T-cell (primary cell): ENCODE data around the gene TM4SF18. TPM values are rescaled to one million over a fixed set of nuclear protein-coding genes. Genes with fewer than 3 reads are reported as not detected.

Source experiments
- ATAC-seq, 4 experiments: fragments of 200-7000 bp in 3 of 4; fragments of 150-1000 bp in 1 of 4; cut with Tn5 transposase; replicated peaks in 1 of 4; 1 replicate in 3 of 4; 2 replicates in 1 of 4; pipeline ENCODE4 v1.10.0; 2021; ENCODE audit warnings: moderate library complexity in 3 of 4, mild to moderate bottlenecking in 2 of 4, moderate number of reproducible peaks in 1 of 4
- CTCF ChIA-PET, 2 donors: fragments of 300-600 bp; sonication (Branson Sonifier 250); formaldehyde crosslinking; loops; one replicate each; lab custom pipeline; 2022; ENCODE audit warnings: antibody characterized with exemption in 2 of 2; lab: Charles Lee
- POLR2A ChIA-PET, 2 donors: fragments of 300-600 bp; sonication (Branson Sonifier 250); formaldehyde crosslinking; loops; one replicate each; lab custom pipeline; 2022; ENCODE audit warnings: antibody characterized with exemption in 2 of 2; lab: Charles Lee
- DNase-seq, 35 experiments: peaks; one replicate each; pipeline versions ENCODE4 v3.0.0 to v3.0.0-alpha.2; 2013 to 2023
- H3K27ac ChIP-seq: one replicate; pipeline ENCODE4 v1.5.1; 2013; ENCODE audit warnings: low read length
- H3K27me3 ChIP-seq, 2 experiments: replicated peaks in 1 of 2; 1 replicate in 1 of 2; 2 replicates in 1 of 2; pipeline versions ENCODE4 v1.6.1 to v1.7.0; 2013; ENCODE audit warnings: low read length in 1 of 2, mixed read lengths in 1 of 2; ENCODE audit not compliant: control insufficient read depth in 2 of 2, insufficient read depth in 2 of 2; ENCODE audit errors: extremely low read depth in 1 of 2
- H3K36me3 ChIP-seq, 2 donors: 1 replicate in 1 of 2; 2 replicates in 1 of 2; pipeline versions ENCODE4 v1.6.1 to v1.7.0; 2013; ENCODE audit warnings: low read length in 1 of 2; ENCODE audit not compliant: control insufficient read depth in 2 of 2, insufficient read depth in 1 of 2; ENCODE audit errors: extremely low read depth in 1 of 2
- H3K4me1 ChIP-seq, 2 experiments: 1 replicate in 1 of 2; 2 replicates in 1 of 2; pipeline versions ENCODE4 v1.6.1 to v1.7.0; 2013; ENCODE audit warnings: low read length in 2 of 2, mixed read lengths in 1 of 2; ENCODE audit not compliant: insufficient read depth in 2 of 2, control insufficient read depth in 1 of 2; ENCODE audit errors: extremely low read depth in 1 of 2
- H3K4me3 ChIP-seq, 2 donors: 1 replicate in 1 of 2; 2 replicates in 1 of 2; pipeline versions ENCODE4 v1.5.1 to v1.7.0; 2013; ENCODE audit warnings: mild to moderate bottlenecking in 2 of 2, low read length in 1 of 2, moderate library complexity in 1 of 2; ENCODE audit not compliant: control insufficient read depth in 1 of 2; ENCODE audit errors: extremely low read depth in 1 of 2
- H3K9me3 ChIP-seq: 2 replicates; pipeline ENCODE4 v1.7.0; 2013
- H3K27ac Mint-ChIP-seq, 2 donors: one replicate each; pipeline ENCODE4 v1.8.0; 2020 to 2021; ENCODE audit warnings: mild to moderate bottlenecking in 2 of 2, mixed read lengths in 2 of 2
- H3K27me3 Mint-ChIP-seq, 2 donors: one replicate each; pipeline ENCODE4 v1.8.0; 2021 to 2022; ENCODE audit warnings: mixed read lengths in 2 of 2
- H3K36me3 Mint-ChIP-seq: one replicate; pipeline ENCODE4 v1.8.0; 2021; ENCODE audit warnings: mixed read lengths
- H3K4me1 Mint-ChIP-seq, 3 donors: one replicate each; pipeline ENCODE4 v1.8.0; 2020 to 2022; ENCODE audit warnings: mixed read lengths in 3 of 3, mild to moderate bottlenecking in 1 of 3
- H3K4me3 Mint-ChIP-seq, 3 donors: one replicate each; pipeline ENCODE4 v1.8.0; 2020 to 2022; ENCODE audit warnings: mild to moderate bottlenecking in 3 of 3, mixed read lengths in 3 of 3, moderate library complexity in 3 of 3
- H3K9me3 Mint-ChIP-seq, 3 donors: one replicate each; pipeline ENCODE4 v1.8.0; 2020 to 2022; ENCODE audit warnings: mixed read lengths in 3 of 3
- WGBS: methylation state at CpG from one replicate; pipeline ENCODE4 v1.1.5; 2013; ENCODE audit warnings: missing lambda C conversion rate; ENCODE audit not compliant: insufficient coverage; 5-methylcytosine and 5-hydroxymethylcytosine counted together
- total RNA-seq, 35 experiments: library from RNA in 6 of 35; stranded (reverse) in 6 of 35; fragments of 120-200 nt in 1 of 35; gene quantifications; one replicate each; pipeline versions ENCODE4 v1.2.1 to v1.2.4 and lab custom pipeline; 2013 to 2026

The TM4SF18 gene
- total RNA-seq, 5 donors from 2014 or later (not counting 1 experiment from before 2014, with no cell fraction given) = not detected

GRCh38 chr3:149314807-149315578, 18.4 kb downstream of the TM4SF18 start:
- 67% methylated on average over 1 of the region's 7 CpGs for WGBS
- Histone ChIP-seq H3K4me1 (no peaks in the 10 kb centered on the region), H3K4me3 (no peak overlapping the region), H3K27me3 (no peaks in the 10 kb centered on the region), H3K27ac (no peak overlapping the region), H3K9me3 (no peaks in the 10 kb centered on the region), H3K36me3 (no peaks in the 10 kb centered on the region)
- ChIA-PET POLR2A (no interaction called here), CTCF (interaction anchor here in 1 of 2 donors (0.9 kb wide), 1 partner anchor 10 kb away, joined by 3 read pairs; no protein-coding TSS in a partner anchor)
- Mint-ChIP-seq H3K27me3 (peaks cover 23 to 25% of the 10 kb centered on the region in 2 donors), H3K36me3 (no peaks in the 10 kb centered on the region), H3K4me1 (no peaks in the 10 kb centered on the region), H3K9me3 (peaks cover 0 to 3% (median 0%) of the 10 kb centered on the region in 3 donors), H3K27ac (no peak overlapping the region), H3K4me3 (no peak overlapping the region)
- no peak for DNase-seq
- no peak for ATAC-seq

DNA sequence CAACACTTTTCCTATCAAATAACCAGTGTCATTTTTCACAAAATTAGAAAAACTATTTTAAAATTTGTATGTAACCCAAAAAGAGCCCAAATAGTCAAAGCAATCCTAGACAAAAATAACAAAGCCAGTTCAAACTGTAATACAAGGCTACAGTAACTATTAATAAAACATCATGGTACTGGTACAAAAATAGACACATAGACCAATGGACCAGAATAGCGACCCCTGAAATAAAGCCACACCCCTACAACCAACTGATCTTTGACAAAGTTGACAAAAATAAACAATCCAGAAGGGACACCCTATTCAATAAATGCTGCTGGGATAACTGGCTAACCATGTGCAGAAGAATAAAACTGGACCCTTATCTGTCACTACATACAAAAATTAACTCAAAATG, 19.9 kb downstream of the TM4SF18 start:
- Histone ChIP-seq H3K9me3 (no peaks in the 10 kb centered on the region), H3K4me1 (no peaks in the 10 kb centered on the region), H3K4me3 (no peak overlapping the region), H3K27me3 (no peaks in the 10 kb centered on the region), H3K36me3 (no peaks in the 10 kb centered on the region), H3K27ac (no peak overlapping the region)
- no peak overlapping the region for H3K27ac Mint-ChIP-seq
- WGBS = 89% methylated on average over 1 of the region's 1 CpG
- no peak overlapping the region for H3K4me3 Mint-ChIP-seq
- H3K4me1 Mint-ChIP-seq = no peaks in the 10 kb centered on the region
- ChIA-PET CTCF (no interaction called here), POLR2A (no interaction called here)
- H3K9me3 Mint-ChIP-seq = peaks cover 0 to 3% (median 0%) of the 10 kb centered on the region in 3 donors
- H3K27me3 Mint-ChIP-seq = peaks cover 23 to 25% of the 10 kb centered on the region in 2 donors
- no peak for DNase-seq
- ATAC-seq = no peak
- no peaks in the 10 kb centered on the region for H3K36me3 Mint-ChIP-seq

DNA sequence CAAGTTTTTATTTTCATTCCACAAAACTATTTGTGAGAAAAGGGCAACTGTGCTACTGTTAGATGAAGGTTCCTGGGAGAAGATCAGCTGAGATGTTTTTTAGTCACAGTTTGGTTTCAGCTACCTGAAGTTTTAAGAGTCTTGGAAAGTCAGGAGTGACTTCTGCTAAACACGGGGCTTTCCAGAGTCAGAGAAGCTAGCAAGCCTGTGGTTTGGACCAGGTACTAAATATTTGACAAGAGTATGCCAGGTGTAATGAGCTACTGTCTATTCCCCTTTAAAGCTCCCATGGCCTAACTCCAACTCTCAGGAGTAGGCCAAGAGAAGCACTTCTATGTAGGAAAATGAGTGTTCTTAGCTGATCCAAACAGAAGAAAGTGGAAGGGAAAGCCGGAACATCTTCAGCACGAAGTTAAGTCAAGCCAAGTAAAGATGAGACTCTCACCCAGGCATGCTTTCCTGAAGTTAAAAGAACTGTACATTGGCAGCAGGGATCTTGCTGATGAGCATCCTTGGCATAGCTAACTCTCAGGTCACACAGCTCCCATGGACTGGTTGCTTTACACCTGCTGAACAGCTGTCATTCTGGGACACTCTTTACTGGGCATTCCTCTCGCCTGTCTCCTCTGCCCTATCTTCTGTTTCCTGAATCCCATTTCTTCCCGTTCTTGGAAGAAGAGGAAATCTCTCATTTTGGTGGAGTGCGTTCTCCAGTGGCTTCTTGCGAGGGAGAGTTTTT, 22.5 kb downstream of the TM4SF18 start:
- no peaks in the 10 kb centered on the region for H3K4me1 Mint-ChIP-seq
- 63% methylated on average over 2 of the region's 7 CpGs for WGBS
- ChIA-PET CTCF (no interaction called here), POLR2A (no interaction called here)
- no peaks in the 10 kb centered on the region for H3K9me3 ChIP-seq
- H3K27me3 ChIP-seq = peaks cover 0 to 14% of the 10 kb centered on the region in 2 experiments
- H3K4me3 ChIP-seq = no peak overlapping the region
- ATAC-seq (no peak), DNase-seq (no peak)
- no peak overlapping the region for H3K27ac Mint-ChIP-seq
- H3K4me1 ChIP-seq = no peaks in the 10 kb centered on the region
- H3K4me3 Mint-ChIP-seq = no peak overlapping the region
- H3K9me3 Mint-ChIP-seq = peaks cover 0 to 3% (median 0%) of the 10 kb centered on the region in 3 donors
- H3K36me3 Mint-ChIP-seq = no peaks in the 10 kb centered on the region
- no peaks in the 10 kb centered on the region for H3K36me3 ChIP-seq
- H3K27ac ChIP-seq = no peak overlapping the region
- H3K27me3 Mint-ChIP-seq = peaks cover 22 to 35% of the 10 kb centered on the region in 2 donors

DNA sequence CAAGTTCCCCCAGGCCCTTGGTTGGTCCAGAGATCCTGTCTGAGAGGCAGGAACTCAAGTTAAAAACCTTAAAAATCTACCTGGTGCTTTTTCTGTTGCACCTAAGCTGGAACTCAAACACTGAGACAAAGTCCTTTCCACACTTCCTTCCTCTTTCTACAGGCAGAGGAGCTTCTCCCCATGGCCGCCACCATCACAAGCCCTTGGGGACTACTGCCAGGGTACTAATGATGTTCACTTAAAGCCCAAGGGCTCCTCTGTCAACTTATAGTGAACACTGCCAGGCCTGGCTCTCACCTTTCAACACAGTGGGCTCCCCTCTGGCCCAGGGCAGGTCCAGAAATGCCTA, 26.0 kb downstream of the TM4SF18 start:
- Histone ChIP-seq H3K4me1 (no peaks in the 10 kb centered on the region), H3K36me3 (no peaks in the 10 kb centered on the region), H3K4me3 (no peak overlapping the region), H3K27ac (no peak overlapping the region), H3K9me3 (no peaks in the 10 kb centered on the region), H3K27me3 (peaks cover 0 to 14% of the 10 kb centered on the region in 2 experiments)
- no peak overlapping the region for H3K27ac Mint-ChIP-seq
- no peak overlapping the region for H3K4me3 Mint-ChIP-seq
- DNase-seq = no peak
- H3K36me3 Mint-ChIP-seq = no peaks in the 10 kb centered on the region
- no peak for ATAC-seq
- POLR2A ChIA-PET = no interaction called here
- 91% methylated on average over 1 of the region's 1 CpG for WGBS
- no peaks in the 10 kb centered on the region for H3K4me1 Mint-ChIP-seq
- CTCF ChIA-PET = no interaction called here
- peaks cover 26 to 37% of the 10 kb centered on the region in 2 donors for H3K27me3 Mint-ChIP-seq
- peaks cover 0 to 3% (median 0%) of the 10 kb centered on the region in 3 donors for H3K9me3 Mint-ChIP-seq

DNA sequence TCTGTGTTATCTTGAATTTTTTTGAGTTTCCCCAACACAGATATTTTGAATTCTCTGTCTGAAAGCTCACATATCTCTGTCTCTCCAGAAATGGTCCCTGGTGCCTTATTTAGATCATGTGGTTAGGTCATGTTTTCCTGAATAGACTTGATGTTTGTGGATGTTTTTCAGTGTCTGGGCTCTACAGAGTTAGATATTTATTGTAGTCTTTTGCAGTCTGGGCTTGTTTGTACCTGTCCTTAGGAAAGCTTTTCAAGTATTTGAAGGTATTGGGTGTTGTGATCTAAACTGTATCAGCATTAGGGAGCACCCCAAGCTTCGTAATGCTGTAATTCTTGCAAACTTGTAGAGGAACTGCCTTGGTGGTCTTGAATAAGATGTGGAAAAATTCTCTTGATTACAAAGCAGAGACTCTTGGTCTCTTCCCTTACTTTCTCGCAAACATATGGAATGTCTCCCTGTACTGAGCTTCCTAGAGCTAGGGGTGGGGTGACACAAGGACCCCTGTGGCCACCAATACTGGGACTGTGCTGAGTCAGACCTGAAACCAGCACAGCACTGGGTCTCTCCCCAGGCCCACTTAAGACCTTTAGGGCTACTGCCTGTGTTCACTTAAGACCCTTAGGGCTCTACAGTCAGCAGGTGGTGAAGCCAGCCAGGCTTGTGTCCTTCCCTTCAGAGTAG, 26.5 kb downstream of the TM4SF18 start:
- Histone ChIP-seq H3K4me1 (no peaks in the 10 kb centered on the region), H3K36me3 (no peaks in the 10 kb centered on the region), H3K9me3 (no peaks in the 10 kb centered on the region), H3K27ac (no peak overlapping the region), H3K27me3 (peaks cover 0 to 14% of the 10 kb centered on the region in 2 experiments), H3K4me3 (no peak overlapping the region)
- Mint-ChIP-seq H3K27me3 (peaks cover 22 to 32% of the 10 kb centered on the region in 2 donors), H3K27ac (no peak overlapping the region), H3K4me3 (no peak overlapping the region), H3K9me3 (no peaks in the 10 kb centered on the region), H3K4me1 (no peaks in the 10 kb centered on the region), H3K36me3 (no peaks in the 10 kb centered on the region)
- DNase-seq = no peak
- CTCF ChIA-PET = interaction anchor here in 1 of 2 donors (0.7 kb wide), 1 partner anchor 175 kb away, joined by 3 read pairs; no protein-coding TSS in a partner anchor
- no peak for ATAC-seq
- POLR2A ChIA-PET = no interaction called here
- 80% methylated on average over 1 of the region's 2 CpGs for WGBS

DNA sequence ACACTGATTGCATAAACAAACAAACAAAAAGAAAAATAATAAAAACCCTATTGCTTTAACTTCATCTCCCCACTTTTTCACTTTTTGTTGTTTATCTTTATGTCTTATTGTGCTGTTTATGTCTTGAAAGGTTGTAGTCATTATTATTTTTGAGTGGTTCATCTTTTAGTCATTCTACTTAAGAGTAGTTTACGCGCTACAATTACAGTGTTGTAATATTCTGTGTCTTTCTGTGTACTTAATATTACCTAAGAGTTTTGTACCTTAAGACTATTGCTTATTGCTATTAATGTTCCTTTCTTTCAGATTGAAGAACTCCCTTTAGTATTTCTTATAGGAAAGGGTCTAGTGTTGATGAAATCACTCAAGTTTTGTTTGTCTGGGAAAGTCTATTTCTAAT, 28.1 kb downstream of the TM4SF18 start:
- no peaks in the 10 kb centered on the region for H3K4me1 ChIP-seq
- Mint-ChIP-seq H3K9me3 (no peaks in the 10 kb centered on the region), H3K4me3 (no peak overlapping the region), H3K27me3 (peaks cover 17 to 25% of the 10 kb centered on the region in 2 donors), H3K36me3 (no peaks in the 10 kb centered on the region), H3K4me1 (no peaks in the 10 kb centered on the region), H3K27ac (no peak overlapping the region)
- H3K9me3 ChIP-seq = no peaks in the 10 kb centered on the region
- DNase-seq = no peak
- no peak overlapping the region for H3K27ac ChIP-seq
- no peaks in the 10 kb centered on the region for H3K36me3 ChIP-seq
- peaks cover 0 to 14% of the 10 kb centered on the region in 2 experiments for H3K27me3 ChIP-seq
- H3K4me3 ChIP-seq = no peak overlapping the region
- ChIA-PET POLR2A (no interaction called here), CTCF (no interaction called here)
- WGBS = no CpG with 5 or more reads among the region's 2 CpGs
- no peak for ATAC-seq
